Sciatic nerve (tissue), 2 donors: ENCODE results near the gene INF2. TPM values are rescaled to one million over a fixed set of nuclear protein-coding genes. Genes with fewer than 3 reads are reported as not detected.

Experiments
- ATAC-seq: fragments of 200-7000 bp; cut with Tn5 transposase; one replicate; pipeline ENCODE4 v1.9.1; 2020; ENCODE audit warnings: mild to moderate bottlenecking, moderate library complexity
- DNase-seq: peaks from one replicate; pipeline ENCODE4 v3.0.0-alpha.2; 2020; ENCODE audit warnings: low spot score
- intact Hi-C: fragments of 100-400 bp; cut with DNase I; formaldehyde crosslinking; loops from one replicate; pipeline ENCODE4 v1.14.2; 2022
- microRNA-seq: library from miRNA; unstranded; fragments of <30 nt; microRNA quantifications from one replicate; pipeline ENCODE4 v1.2.0, GENCODE V29; 2020
- total RNA-seq: library from RNA; stranded (reverse); fragmentation: NEBNext Ultra II Directional; extraction: Animal tissue kit (Norgen Biotek cat#: 25700); gene quantifications from one replicate; pipeline ENCODE4 v1.2.1, GENCODE V29; 2021
- donor health status: DM: no; HTN: no; CAD: no.
- donor health status: DM: no; HTN: no; CAD: no.

The INF2 gene
- total RNA-seq, 1 donor from 2014 or later, result 343 TPM

DNA sequence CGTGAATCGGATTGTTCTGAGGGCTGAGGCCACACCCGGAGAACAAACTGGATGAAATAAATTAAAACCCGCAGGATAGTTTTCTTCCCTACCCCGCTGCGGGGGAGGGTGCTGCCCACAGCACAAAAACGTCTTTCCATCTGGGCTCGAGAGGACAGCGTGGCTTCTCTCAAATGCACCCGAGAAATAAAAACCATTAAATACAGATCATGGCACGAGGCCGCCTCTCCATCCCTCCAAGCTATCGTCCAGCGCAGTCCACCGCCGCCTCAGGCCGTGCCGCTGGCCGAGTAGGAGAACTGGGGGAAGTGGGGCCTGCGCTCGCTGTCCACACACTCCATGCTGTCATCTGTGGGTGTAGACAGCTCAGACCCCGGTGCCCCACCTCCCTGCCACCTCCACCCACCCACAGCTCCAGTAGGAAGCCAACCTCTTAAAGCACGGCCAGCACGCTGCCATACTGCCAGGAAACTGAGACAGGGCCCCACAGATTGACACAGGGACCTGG is 80.7 kb downstream of the INF2 start:
- DNase-seq, result no peak
- intact Hi-C loops, result no loop called here
- ATAC-seq, result no peak

DNA sequence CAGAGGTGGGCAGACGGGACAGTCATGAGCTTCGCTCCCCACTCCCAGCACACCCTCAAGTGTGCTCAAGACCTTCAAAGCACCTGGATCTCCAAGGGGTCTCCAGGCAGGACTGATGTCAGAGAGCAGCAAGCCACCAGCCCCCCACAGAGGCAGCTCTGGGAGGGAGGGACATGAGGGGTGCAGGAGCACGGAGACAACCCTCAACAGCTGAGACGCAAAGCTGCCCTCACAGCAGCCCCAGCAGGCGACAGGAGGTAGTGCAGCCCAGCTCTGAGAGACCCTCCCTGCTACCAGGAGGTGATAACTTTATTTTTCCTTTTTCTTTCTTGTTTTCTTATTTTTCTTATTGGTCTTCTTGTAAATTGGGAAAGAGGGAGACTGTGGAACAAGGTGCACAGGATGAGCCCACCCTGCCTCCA is 81.4 kb downstream of the INF2 start:
- DNase-seq, result no peak
- ATAC-seq, result no peak
- intact Hi-C loops, result no loop called here

DNA sequence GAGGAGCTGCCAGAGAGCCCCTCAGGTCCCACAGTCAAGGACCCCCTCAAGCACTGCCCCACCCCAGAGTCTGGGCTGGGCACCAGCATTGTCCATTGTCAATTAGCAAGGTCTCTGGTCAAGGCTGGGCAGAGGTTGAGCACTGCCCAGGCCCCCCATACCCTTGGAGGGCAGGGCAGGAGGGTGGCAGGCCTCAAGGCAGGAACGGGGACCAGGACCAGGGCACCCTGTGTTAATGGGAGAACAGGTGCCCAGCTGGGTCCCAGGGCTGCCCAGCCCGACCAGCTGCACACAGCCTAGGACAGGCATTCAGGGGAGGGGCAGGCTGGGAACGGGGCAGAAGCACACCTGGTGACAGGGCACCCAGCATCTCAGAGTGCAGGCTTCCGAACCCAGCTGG is 82.0 kb downstream of the INF2 start:
- ATAC-seq (no peak), DNase-seq (no peak)
- intact Hi-C loops, result no loop called here

Small RNA genes lying within 50 kb of the gene (microRNA-seq; reads per million reads assigned to microRNA genes)
- gene MIR4710, result not detected

Other genes starting within 250 kb of the INF2 start
- gene C14orf180, start 109.9 kb upstream of the INF2 start, total RNA-seq, result 4.7 TPM
- gene TMEM179, start 84.8 kb upstream of the INF2 start, total RNA-seq, result 4.5 TPM
- gene ADSS1, start 34.6 kb downstream of the INF2 start, total RNA-seq, result 11.5 TPM
- gene SIVA1, start 63.5 kb downstream of the INF2 start, total RNA-seq, result 56.6 TPM
- 90.4 TPM for gene AKT1, start 106.1 kb downstream of the INF2 start, total RNA-seq
- 3.6 TPM for gene ZBTB42, start 111.5 kb downstream of the INF2 start, total RNA-seq
- gene CEP170B, start 175.7 kb downstream of the INF2 start, total RNA-seq, result 15.3 TPM
- 7.0 TPM for gene PLD4, start 235.3 kb downstream of the INF2 start, total RNA-seq